T-helper 1 cell treated with Interleukin-12 subunit alpha and Interleukin-12 subunit beta and Interleukin-4 antibody, amounts not matched to agents 30 μg/mL and 1 μg/mL, for 36 hours (primary cell): ENCODE results near the gene UGT1A7.

Experiments used
- H3K27ac Mint-ChIP-seq: one replicate; pipeline ENCODE4 v1.8.0; 2021; ENCODE audit warnings: mild to moderate bottlenecking, mixed read lengths
- H3K27me3 Mint-ChIP-seq: one replicate; pipeline ENCODE4 v1.8.0; 2021; ENCODE audit warnings: low read depth, mixed read lengths
- H3K36me3 Mint-ChIP-seq: one replicate; pipeline ENCODE4 v1.8.0; 2021; ENCODE audit warnings: low read depth, mixed read lengths
- H3K4me1 Mint-ChIP-seq: one replicate; pipeline ENCODE4 v1.8.0; 2021; ENCODE audit warnings: low read depth, mixed read lengths
- H3K4me3 Mint-ChIP-seq: one replicate; pipeline ENCODE4 v1.8.0; 2021; ENCODE audit warnings: mild to moderate bottlenecking, moderate library complexity, mixed read lengths
- H3K9me3 Mint-ChIP-seq: one replicate; pipeline ENCODE4 v1.8.0; 2021; ENCODE audit warnings: mixed read lengths

UGT1A7 gene

DNA sequence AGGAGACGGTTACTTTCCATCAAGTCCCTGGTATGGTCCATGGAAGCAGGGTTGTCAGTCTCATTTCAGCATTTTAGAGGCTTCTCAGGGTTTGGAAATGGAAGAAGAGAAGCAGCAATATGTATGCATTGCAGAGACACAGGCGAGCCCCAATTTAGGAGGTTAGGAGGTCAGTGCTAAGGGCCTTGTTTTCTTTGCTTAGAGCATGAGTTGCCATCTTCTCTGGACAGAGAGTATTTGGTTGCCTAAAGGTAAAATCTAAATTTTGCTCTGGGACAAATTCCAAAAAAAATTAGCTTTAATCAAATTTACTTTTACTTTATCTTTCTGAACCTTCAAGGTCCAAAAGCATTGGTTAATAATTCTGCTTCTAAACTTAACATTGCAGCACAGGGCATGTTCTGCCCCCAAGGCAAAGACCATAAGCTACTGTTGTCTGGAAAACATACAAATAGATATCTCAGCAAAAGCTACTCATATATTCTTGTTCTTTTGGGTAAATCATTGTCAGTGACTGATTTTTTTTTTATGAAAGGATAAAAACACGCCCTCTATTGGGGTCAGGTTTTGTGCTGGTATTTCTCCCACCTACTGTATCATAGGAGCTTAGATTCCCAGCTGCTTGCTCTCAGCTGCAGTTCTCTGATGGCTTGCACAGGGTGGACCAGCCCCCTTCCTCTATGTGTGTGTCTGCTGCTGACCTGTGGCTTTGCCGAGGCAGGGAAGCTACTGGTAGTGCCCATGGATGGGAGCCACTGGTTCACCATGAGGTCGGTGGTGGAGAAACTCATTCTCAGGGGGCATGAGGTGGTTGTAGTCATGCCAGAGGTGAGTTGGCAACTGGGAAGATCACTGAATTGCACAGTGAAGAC lies 10.2 kb upstream of the UGT1A7 start, which contains the start of gene UGT1A9:
Gene UGT1A9, plus strand, starts transcription at position 609 of the 872 bp plus-strand sequence. Its CDS starts 37 bp downstream, at position 646.
- Mint-ChIP-seq H3K27ac (no peak within 1 kb of the TSS), H3K27me3 (no peaks in the 10 kb centered on the region), H3K36me3 (no peaks in the 10 kb centered on the region), H3K4me3 (no peak within 1 kb of the TSS), H3K4me1 (no peaks in the 10 kb centered on the region), H3K9me3 (no peaks in the 10 kb centered on the region)

- no peak overlapping the region for H3K27ac Mint-ChIP-seq
- H3K27me3 Mint-ChIP-seq, result no peaks in the 10 kb centered on the region
These were observed 8.8 kb upstream of the UGT1A7 start for GRCh38 chr2:233672886-233673285.

GRCh38 chr2:233673896-233674295 lies 7.8 kb upstream of the UGT1A7 start:
- Mint-ChIP-seq H3K9me3 (no peaks in the 10 kb centered on the region), H3K27me3 (no peaks in the 10 kb centered on the region), H3K4me3 (no peak overlapping the region), H3K27ac (no peak overlapping the region), H3K36me3 (no peaks in the 10 kb centered on the region), H3K4me1 (no peaks in the 10 kb centered on the region)

More at GRCh38 chr2:233672886-233673285, 8.8 kb upstream of the UGT1A7 start:
- Mint-ChIP-seq H3K4me3 (no peak overlapping the region), H3K4me1 (no peaks in the 10 kb centered on the region), H3K36me3 (no peaks in the 10 kb centered on the region), H3K9me3 (no peaks in the 10 kb centered on the region)

- no peak overlapping the region for H3K4me3 Mint-ChIP-seq
These were observed 7.4 kb upstream of the UGT1A7 start for GRCh38 chr2:233674314-233674713.

DNA sequence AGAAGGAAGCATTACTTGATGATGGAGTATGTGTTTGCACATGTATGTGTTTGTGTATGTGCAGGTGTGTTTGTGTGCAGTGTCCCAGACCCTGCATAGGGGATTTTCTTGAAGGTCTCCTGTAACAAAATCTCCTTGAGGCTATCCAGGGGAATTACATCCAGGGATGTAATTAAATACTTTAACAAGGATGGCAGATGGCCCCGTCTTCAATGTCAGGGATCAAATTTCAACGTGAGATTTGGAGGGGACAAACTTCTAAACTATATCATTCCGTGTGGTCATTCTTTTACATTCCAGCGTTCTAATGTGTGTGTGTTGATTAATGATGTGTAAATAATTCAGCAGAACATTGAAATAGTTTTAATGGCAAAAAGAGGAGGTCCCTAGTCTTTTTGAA lies 6.7 kb upstream of the UGT1A7 start:
- Mint-ChIP-seq H3K36me3 (no peaks in the 10 kb centered on the region), H3K27ac (no peak overlapping the region), H3K4me3 (no peak overlapping the region), H3K4me1 (no peaks in the 10 kb centered on the region), H3K9me3 (no peaks in the 10 kb centered on the region), H3K27me3 (peaks cover 3% of the 10 kb centered on the region)

More at GRCh38 chr2:233674314-233674713, 7.4 kb upstream of the UGT1A7 start:
- Mint-ChIP-seq H3K27me3 (no peaks in the 10 kb centered on the region), H3K9me3 (no peaks in the 10 kb centered on the region), H3K36me3 (no peaks in the 10 kb centered on the region), H3K4me1 (no peaks in the 10 kb centered on the region), H3K27ac (no peak overlapping the region)

DNA sequence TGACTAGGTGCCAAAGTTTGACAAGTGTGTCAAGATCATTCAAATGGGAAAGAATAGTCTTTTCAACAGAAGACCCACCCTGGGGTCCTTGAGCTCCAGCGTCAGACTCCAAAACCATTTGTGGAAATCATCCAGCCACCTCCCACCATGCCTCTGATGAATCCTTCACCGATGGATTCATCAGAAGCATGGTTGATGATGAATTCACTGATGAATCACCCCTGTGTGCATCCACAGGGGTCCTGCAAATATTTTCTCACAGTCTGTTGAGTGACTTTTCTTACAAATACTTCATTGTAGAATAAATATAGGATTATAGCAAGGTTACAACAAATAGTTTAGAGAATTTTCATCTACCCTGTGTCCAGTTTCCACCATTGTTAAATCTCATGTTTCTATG lies 5.7 kb upstream of the UGT1A7 start:
- H3K36me3 Mint-ChIP-seq, result no peaks in the 10 kb centered on the region
- H3K9me3 Mint-ChIP-seq, result no peaks in the 10 kb centered on the region
- H3K27me3 Mint-ChIP-seq, result peaks cover 4% of the 10 kb centered on the region
- H3K27ac Mint-ChIP-seq, result no peak overlapping the region
- no peak overlapping the region for H3K4me3 Mint-ChIP-seq
- H3K4me1 Mint-ChIP-seq, result no peaks in the 10 kb centered on the region

GRCh38 chr2:233679196-233679595 lies 2.5 kb upstream of the UGT1A7 start:
- H3K27ac Mint-ChIP-seq, result no peak overlapping the region
- H3K36me3 Mint-ChIP-seq, result no peaks in the 10 kb centered on the region
- H3K27me3 Mint-ChIP-seq, result peaks cover 4% of the 10 kb centered on the region
- no peaks in the 10 kb centered on the region for H3K9me3 Mint-ChIP-seq
- H3K4me1 Mint-ChIP-seq, result no peaks in the 10 kb centered on the region
- H3K4me3 Mint-ChIP-seq, result no peak overlapping the region

DNA sequence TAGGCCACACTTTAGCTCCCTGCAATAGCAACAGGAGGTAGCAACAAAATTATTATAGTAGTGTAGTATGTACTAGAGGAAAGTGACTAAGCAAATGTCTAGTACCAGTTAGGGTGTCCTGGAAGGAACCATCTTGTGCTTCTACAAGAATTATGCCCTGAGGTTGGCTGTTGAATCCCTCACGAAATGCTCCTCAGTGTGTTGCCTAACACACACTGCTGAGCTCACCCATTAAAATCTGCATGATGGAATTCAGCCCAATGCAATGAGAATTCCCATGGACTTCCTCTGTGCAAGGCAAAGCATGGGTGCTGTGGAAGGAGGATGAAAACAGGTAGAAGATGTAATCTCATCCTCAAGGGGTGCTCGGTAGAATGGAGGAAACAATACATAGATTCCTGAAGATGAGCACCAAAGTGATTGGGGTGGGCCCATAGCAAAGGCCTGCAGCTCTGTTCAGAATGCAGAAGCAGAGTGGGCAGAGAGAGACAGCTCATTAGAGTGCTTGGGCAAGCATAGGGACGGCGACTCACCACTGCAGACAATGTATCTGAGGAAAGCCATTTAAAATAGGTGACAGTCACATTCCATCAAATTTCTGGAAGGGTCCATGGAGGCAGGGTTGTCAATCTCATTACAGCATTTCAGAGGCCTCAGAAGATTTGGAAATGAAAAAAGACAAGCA lies 1.2 kb upstream of the UGT1A7 start:
- no peak overlapping the region for H3K4me3 Mint-ChIP-seq

DNA sequence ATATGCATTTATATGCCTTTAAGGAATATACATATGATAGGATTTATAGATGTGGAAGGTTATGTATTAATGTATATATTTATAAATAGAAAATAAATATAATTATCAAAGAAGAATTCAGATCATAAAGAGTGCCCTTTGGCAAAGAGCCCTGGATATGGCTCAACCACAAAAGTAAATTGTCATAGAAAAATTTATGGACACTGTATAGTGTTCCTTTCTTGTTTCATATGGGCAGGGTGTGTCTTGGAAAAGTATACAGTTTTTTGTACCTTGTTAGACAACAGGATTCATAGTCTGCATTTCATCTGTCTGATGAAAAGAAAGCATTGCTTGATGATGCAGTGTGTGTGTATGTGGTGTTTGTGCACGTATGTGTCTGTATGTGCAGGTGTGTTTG lies 2.9 kb downstream of the UGT1A7 start:
- Mint-ChIP-seq H3K4me1 (no peaks in the 10 kb centered on the region), H3K9me3 (no peaks in the 10 kb centered on the region), H3K27ac (no peak overlapping the region), H3K36me3 (no peaks in the 10 kb centered on the region), H3K4me3 (no peak overlapping the region), H3K27me3 (peaks cover 19% of the 10 kb centered on the region)

More for the DNA sequence above, 1.2 kb upstream of the UGT1A7 start:
- Mint-ChIP-seq H3K27me3 (peaks cover 4% of the 10 kb centered on the region), H3K27ac (no peak overlapping the region), H3K4me1 (no peaks in the 10 kb centered on the region), H3K36me3 (no peaks in the 10 kb centered on the region), H3K9me3 (no peaks in the 10 kb centered on the region)

- H3K27ac Mint-ChIP-seq, result no peak overlapping the region
- H3K4me3 Mint-ChIP-seq, result no peak overlapping the region
- H3K27me3 Mint-ChIP-seq, result peaks cover 15% of the 10 kb centered on the region
- H3K4me1 Mint-ChIP-seq, result no peaks in the 10 kb centered on the region
- H3K36me3 Mint-ChIP-seq, result no peaks in the 10 kb centered on the region
- no peaks in the 10 kb centered on the region for H3K9me3 Mint-ChIP-seq
These were observed 5.2 kb downstream of the UGT1A7 start for GRCh38 chr2:233686928-233687327.

GRCh38 chr2:233688341-233688740 lies 6.6 kb downstream of the UGT1A7 start:
- Mint-ChIP-seq H3K9me3 (no peaks in the 10 kb centered on the region), H3K27me3 (peaks cover 15% of the 10 kb centered on the region), H3K4me3 (no peak overlapping the region), H3K27ac (no peak overlapping the region), H3K4me1 (no peaks in the 10 kb centered on the region), H3K36me3 (no peaks in the 10 kb centered on the region)

DNA sequence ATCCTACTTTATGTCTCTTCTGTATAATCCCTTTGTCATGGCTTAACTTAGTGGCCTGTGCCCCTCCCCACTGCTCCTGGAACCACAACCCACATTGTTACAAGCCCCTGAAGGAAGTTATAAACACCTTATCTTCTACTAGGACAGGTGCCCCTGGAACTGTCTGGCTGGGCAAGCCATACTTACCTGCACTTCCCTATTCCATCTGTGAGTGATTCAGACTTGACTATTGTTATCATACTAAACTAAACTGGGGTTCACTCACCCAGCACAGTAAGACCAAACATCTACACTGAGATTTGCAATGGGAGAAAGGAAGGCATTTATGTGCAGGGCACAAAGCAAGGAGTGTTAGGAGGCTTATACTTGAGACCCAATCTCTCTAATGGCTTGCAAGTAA lies 7.3 kb downstream of the UGT1A7 start:
- Mint-ChIP-seq H3K27ac (no peak overlapping the region), H3K4me1 (no peaks in the 10 kb centered on the region), H3K36me3 (no peaks in the 10 kb centered on the region), H3K9me3 (no peaks in the 10 kb centered on the region), H3K27me3 (peaks cover 15% of the 10 kb centered on the region), H3K4me3 (no peak overlapping the region)

DNA sequence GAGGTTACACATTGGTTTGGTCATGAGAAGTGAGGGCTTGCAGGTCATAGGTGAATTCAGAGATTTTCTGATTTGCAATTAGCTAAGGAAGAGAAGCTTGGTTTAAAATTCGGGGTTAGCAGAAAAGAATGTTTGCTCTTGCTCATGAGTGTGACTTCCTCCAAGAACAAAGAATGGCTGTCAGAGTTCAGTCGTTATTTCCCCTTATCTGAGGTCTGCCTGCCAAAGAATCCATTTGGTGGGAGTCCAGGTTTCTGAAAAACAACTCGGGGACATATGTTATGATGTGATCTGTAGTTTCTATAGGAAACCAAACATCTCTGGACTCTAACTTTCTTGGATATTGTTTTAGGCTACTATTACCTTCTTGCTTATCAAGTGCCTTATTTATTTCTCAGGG lies 7.8 kb downstream of the UGT1A7 start:
- H3K36me3 Mint-ChIP-seq, result no peaks in the 10 kb centered on the region
- no peaks in the 10 kb centered on the region for H3K9me3 Mint-ChIP-seq
- no peak overlapping the region for H3K4me3 Mint-ChIP-seq
- H3K27ac Mint-ChIP-seq, result no peak overlapping the region
- peaks cover 15% of the 10 kb centered on the region for H3K27me3 Mint-ChIP-seq
- H3K4me1 Mint-ChIP-seq, result no peaks in the 10 kb centered on the region

- Mint-ChIP-seq H3K9me3 (no peaks in the 10 kb centered on the region), H3K36me3 (no peaks in the 10 kb centered on the region), H3K4me1 (no peaks in the 10 kb centered on the region), H3K4me3 (no peak overlapping the region), H3K27me3 (peaks cover 15% of the 10 kb centered on the region), H3K27ac (no peak overlapping the region)
These were observed 8.7 kb downstream of the UGT1A7 start for GRCh38 chr2:233690444-233690843.
